ENCODE data around the gene CDK18. TPM values are rescaled to one million over a fixed set of nuclear protein-coding genes. Genes with fewer than 3 reads are reported as not detected.

Gene CDK18
- total RNA-seq, 1 experiment from 2014 or later: 38.5 TPM

GRCh38 chr1:205547936-205548827 is 43.7 kb downstream of the CDK18 start:
- no peaks in the 10 kb centered on the region for H3K27me3 ChIP-seq (ENCODE audit: insufficient read depth, low read length)
- no peak overlapping the region for H4K5ac ChIP-seq (ENCODE audit: insufficient read length, low read depth, low read length)
- TF ChIP-seq CTCF (conservative IDR thresholded peaks at IDR 0.05): 0 out of 3 replicates have a peak, but pooled peaks have one; percentile 13
- H2AFZ ChIP-seq (ENCODE audit: low read length): no peak overlapping the region
- no peak overlapping the region for H4K91ac ChIP-seq (ENCODE audit: insufficient read length, low read depth, low read length)
- peak; percentile 29 for DNase-seq
- H3K23ac ChIP-seq (ENCODE audit: insufficient read length, low read depth, low read length): no peak overlapping the region
- no peak overlapping the region for H3K14ac ChIP-seq (ENCODE audit: insufficient read depth, low read length)
- no peaks in the 10 kb centered on the region for H4K20me1 ChIP-seq (ENCODE audit: control insufficient read depth, insufficient read depth, insufficient read length)
- H3K79me2 ChIP-seq (ENCODE audit: insufficient read depth, low read length): no peaks in the 10 kb centered on the region
- H3K36me3 Mint-ChIP-seq (ENCODE audit: insufficient read depth in 1 of 3, low read depth in 3 of 3): peaks cover 0 to 3% (median 0%) of the 10 kb centered on the region in 3 experiments; a peak in 1 of 7 replicates
- no peak overlapping the region for H3K9ac ChIP-seq (ENCODE audit: extremely low read depth, insufficient read length, low read length)
- H4K8ac ChIP-seq (replicated peaks; ENCODE audit: insufficient read length, low read depth, low read length): no peak overlapping the region
- H3K27ac Mint-ChIP-seq: no peak overlapping the region
- no peak overlapping the region for H2BK120ac ChIP-seq (ENCODE audit: low read depth, low read length, poor library complexity, severe bottlenecking)
- no peak overlapping the region for H3K4ac ChIP-seq (ENCODE audit: low read depth, low read length)
- H3K4me3 Mint-ChIP-seq: no peak overlapping the region
- H3K4me1 Mint-ChIP-seq: peaks cover 13 to 28% of the 10 kb centered on the region in 2 experiments
- no peaks in the 10 kb centered on the region for H3K9me3 ChIP-seq (ENCODE audit: control insufficient read depth, low read depth, low read length)
- no peak overlapping the region for H2BK20ac ChIP-seq (ENCODE audit: low read depth, low read length, poor library complexity, severe bottlenecking)
- H3K79me1 ChIP-seq (ENCODE audit: insufficient read depth, low read depth, low read length, poor library complexity, severe bottlenecking): no peaks in the 10 kb centered on the region
- H3T11ph ChIP-seq (ENCODE audit: low read length): no peak overlapping the region
- no peak overlapping the region for H3K4me2 ChIP-seq (ENCODE audit: insufficient read depth, insufficient read length, low read length)
- H3K56ac ChIP-seq (ENCODE audit: insufficient read length, low read depth, low read length): no peak overlapping the region
- no peak overlapping the region for H2BK15ac ChIP-seq (ENCODE audit: low read depth, low read length)
- peaks cover 2% of the 10 kb centered on the region for H3K23me2 ChIP-seq (ENCODE audit: insufficient read length, low read depth, low read length, poor library complexity, severe bottlenecking)
- H3K18ac ChIP-seq (ENCODE audit: insufficient read length, low read depth, low read length): no peak overlapping the region
- no peaks in the 10 kb centered on the region; the same call in 1 of the 2 replicates for H3K4me1 ChIP-seq (ENCODE audit: insufficient read depth, low read length)
- H3K27ac ChIP-seq (ENCODE audit: insufficient read length, low read depth, low read length): no peak overlapping the region
- H2BK12ac ChIP-seq (ENCODE audit: insufficient read length, low read depth, low read length): no peak overlapping the region
- no peak overlapping the region for H2AK5ac ChIP-seq (ENCODE audit: insufficient read length, low read length)
- H3K27me3 Mint-ChIP-seq (ENCODE audit: low read depth): peaks cover 38% of the 10 kb centered on the region
- H2BK5ac ChIP-seq (ENCODE audit: insufficient read length, low read length): no peak overlapping the region
- no CpG with 5 or more reads among the region's 15 CpGs for WGBS (ENCODE audit: extremely low coverage, insufficient read length, low lambda C conversion rate)
- no peaks in the 10 kb centered on the region; a peak in 1 of 5 replicates for H3K9me3 Mint-ChIP-seq
